H9 (cell line): ENCODE results near the gene VEGFB. TPM values are rescaled to one million over a fixed set of nuclear protein-coding genes. Genes with fewer than 3 reads are reported as not detected.

Source experiments
- DNase-seq: peaks from one replicate; pipeline ENCODE4 v3.0.0-alpha.2; 2017
- H2AFZ ChIP-seq: one replicate; pipeline ENCODE4 v1.6.1; 2013; ENCODE audit warnings: mild to moderate bottlenecking, low read length, control low read depth, moderate library complexity
- H2AK5ac ChIP-seq: 2 replicates; pipeline ENCODE4 v1.6.1; 2013; ENCODE audit warnings: low read length, control low read depth, mixed read lengths; ENCODE audit not compliant: insufficient read length
- H2BK120ac ChIP-seq: one replicate; pipeline ENCODE4 v1.6.1; 2013; ENCODE audit warnings: low read depth, mild to moderate bottlenecking, low read length, control low read depth, inconsistent platforms; ENCODE audit not compliant: poor library complexity, severe bottlenecking
- H2BK12ac ChIP-seq: 2 replicates; pipeline ENCODE4 v1.6.1; 2013; ENCODE audit warnings: low read length, control low read depth, mixed read lengths, low read depth; ENCODE audit not compliant: insufficient read length
- H2BK15ac ChIP-seq: 2 replicates; pipeline ENCODE4 v1.6.1; 2013; ENCODE audit warnings: low read depth, low read length, control low read depth
- H2BK20ac ChIP-seq: one replicate; pipeline ENCODE4 v1.6.1; 2013; ENCODE audit warnings: low read depth, mild to moderate bottlenecking, low read length, control low read depth, inconsistent platforms; ENCODE audit not compliant: poor library complexity, severe bottlenecking
- H2BK5ac ChIP-seq: 2 replicates; pipeline ENCODE4 v1.6.1; 2013; ENCODE audit warnings: low read length, control low read depth, mixed read lengths; ENCODE audit not compliant: insufficient read length
- H3K14ac ChIP-seq: 2 replicates; pipeline ENCODE4 v1.6.1; 2013; ENCODE audit warnings: low read length, control low read depth; ENCODE audit not compliant: insufficient read depth
- H3K18ac ChIP-seq: 2 replicates; pipeline ENCODE4 v1.6.1; 2013; ENCODE audit warnings: low read depth, mild to moderate bottlenecking, mixed read lengths, low read length, control low read depth; ENCODE audit not compliant: insufficient read length
- H3K23ac ChIP-seq: 2 replicates; pipeline ENCODE4 v1.6.1; 2013; ENCODE audit warnings: low read length, control low read depth, mixed read lengths, low read depth; ENCODE audit not compliant: insufficient read length
- H3K23me2 ChIP-seq: 2 replicates; pipeline ENCODE4 v1.6.1; 2013; ENCODE audit warnings: low read depth, mild to moderate bottlenecking, mixed read lengths, low read length, control low read depth; ENCODE audit not compliant: insufficient read length, poor library complexity, severe bottlenecking
- H3K27ac ChIP-seq: 2 replicates; pipeline ENCODE4 v1.5.1; 2013; ENCODE audit warnings: low read length, control low read depth, mixed read lengths, low read depth; ENCODE audit not compliant: insufficient read length
- H3K27me3 ChIP-seq: 2 replicates; pipeline ENCODE4 v1.6.1; 2013; ENCODE audit warnings: low read length, control low read depth, inconsistent platforms; ENCODE audit not compliant: insufficient read depth
- H3K4ac ChIP-seq: 2 replicates; pipeline ENCODE4 v1.6.1; 2013; ENCODE audit warnings: low read depth, mild to moderate bottlenecking, control low read depth, inconsistent platforms, low read length, moderate library complexity
- H3K4me1 ChIP-seq: 2 replicates; pipeline ENCODE4 v1.6.1; 2013; ENCODE audit warnings: low read length, control low read depth, inconsistent platforms; ENCODE audit not compliant: insufficient read depth
- H3K4me2 ChIP-seq: 2 replicates; pipeline ENCODE4 v1.6.1; 2013; ENCODE audit warnings: low read length, control low read depth, mixed read lengths; ENCODE audit not compliant: insufficient read length, insufficient read depth
- H3K56ac ChIP-seq: 2 replicates; pipeline ENCODE4 v1.6.1; 2013; ENCODE audit warnings: low read depth, mild to moderate bottlenecking, mixed read lengths, low read length, control low read depth; ENCODE audit not compliant: insufficient read length
- H3K79me1 ChIP-seq: 2 replicates; pipeline ENCODE4 v1.6.1; 2013; ENCODE audit warnings: low read depth, mild to moderate bottlenecking, moderate library complexity, low read length, control low read depth, inconsistent platforms; ENCODE audit not compliant: insufficient read depth, poor library complexity, severe bottlenecking
- H3K79me2 ChIP-seq: 2 replicates; pipeline ENCODE4 v1.6.1; 2013; ENCODE audit warnings: low read length, control low read depth, inconsistent platforms; ENCODE audit not compliant: insufficient read depth
- H3K9ac ChIP-seq: 2 replicates; pipeline ENCODE4 v1.6.1; 2013; ENCODE audit warnings: low read length, control low read depth, mixed read lengths; ENCODE audit not compliant: insufficient read length; ENCODE audit errors: extremely low read depth
- H3K9me3 ChIP-seq: one replicate; pipeline ENCODE4 v1.6.1; 2013; ENCODE audit warnings: low read depth, low read length, inconsistent platforms; ENCODE audit not compliant: control insufficient read depth
- H3T11ph ChIP-seq: one replicate; pipeline ENCODE4 v1.6.1; 2013; ENCODE audit warnings: mild to moderate bottlenecking, low read length, control low read depth, inconsistent platforms
- H4K20me1 ChIP-seq: one replicate; pipeline ENCODE4 v1.6.1; 2013; ENCODE audit not compliant: control insufficient read depth, insufficient read length, insufficient read depth
- H4K5ac ChIP-seq: 2 replicates; pipeline ENCODE4 v1.6.1; 2013; ENCODE audit warnings: low read depth, mild to moderate bottlenecking, mixed read lengths, low read length, control low read depth; ENCODE audit not compliant: insufficient read length
- H4K8ac ChIP-seq: replicated peaks from 2 replicates; pipeline ENCODE4 v1.6.1; 2013; ENCODE audit warnings: low read length, control low read depth, mixed read lengths, low read depth; ENCODE audit not compliant: insufficient read length
- H4K91ac ChIP-seq: 2 replicates; pipeline ENCODE4 v1.6.1; 2013; ENCODE audit warnings: low read depth, mild to moderate bottlenecking, moderate library complexity, mixed read lengths, low read length, control low read depth; ENCODE audit not compliant: insufficient read length
- H3K27ac Mint-ChIP-seq, 3 experiments: 2 replicates in 2 of 3; 3 replicates in 1 of 3; pipeline ENCODE4 v1.8.0; 2020 to 2021; ENCODE audit warnings: mixed read lengths in 3 of 3, mild to moderate bottlenecking in 1 of 3, moderate library complexity in 1 of 3
- H3K27me3 Mint-ChIP-seq: 2 replicates; pipeline ENCODE4 v1.8.0; 2021; ENCODE audit warnings: low read depth, mild to moderate bottlenecking, moderate library complexity, mixed read lengths
- H3K36me3 Mint-ChIP-seq, 3 experiments: 2 replicates in 2 of 3; 3 replicates in 1 of 3; pipeline ENCODE4 v1.8.0; 2020 to 2021; ENCODE audit warnings: low read depth in 3 of 3, mixed read lengths in 3 of 3; ENCODE audit not compliant: insufficient read depth in 1 of 3
- H3K4me1 Mint-ChIP-seq, 2 experiments: 2 replicates each; pipeline ENCODE4 v1.8.0; 2020; ENCODE audit warnings: mixed read lengths in 2 of 2
- H3K4me3 Mint-ChIP-seq, 2 experiments: 2 replicates in 1 of 2; 3 replicates in 1 of 2; pipeline ENCODE4 v1.8.0; 2020 to 2021; ENCODE audit warnings: mild to moderate bottlenecking in 2 of 2, mixed read lengths in 2 of 2, moderate library complexity in 1 of 2
- H3K9me3 Mint-ChIP-seq, 2 experiments: 2 replicates in 1 of 2; 3 replicates in 1 of 2; pipeline ENCODE4 v1.8.0; 2020; ENCODE audit warnings: mild to moderate bottlenecking in 2 of 2, mixed read lengths in 2 of 2, moderate library complexity in 1 of 2
- WGBS: extraction: QIAGEN DNeasy Blood & Tissue Kit; methylation state at CpG from one replicate; pipeline ENCODE4 v1.1.7; 2013; ENCODE audit warnings: missing lambda C conversion rate, low lambda C conversion rate, mixed read lengths; ENCODE audit not compliant: insufficient read length; ENCODE audit errors: extremely low coverage; 5-methylcytosine and 5-hydroxymethylcytosine counted together
- total RNA-seq: library from RNA; stranded (reverse); gene quantifications from 2 replicates; pipeline ENCODE4 v1.2.1, GENCODE V29; 2021
- TF ChIP-seq, protein P1 (sequence below): fragments of 200-600 bp; sonication (generic); conservative IDR thresholded peaks from 3 replicates; pipeline ENCODE4 v1.8.0; 2021; ENCODE audit warnings: antibody characterized with exemption, mild to moderate bottlenecking

VEGFB gene
- total RNA-seq, 1 experiment from 2014 or later: 57.7 TPM

DNA sequence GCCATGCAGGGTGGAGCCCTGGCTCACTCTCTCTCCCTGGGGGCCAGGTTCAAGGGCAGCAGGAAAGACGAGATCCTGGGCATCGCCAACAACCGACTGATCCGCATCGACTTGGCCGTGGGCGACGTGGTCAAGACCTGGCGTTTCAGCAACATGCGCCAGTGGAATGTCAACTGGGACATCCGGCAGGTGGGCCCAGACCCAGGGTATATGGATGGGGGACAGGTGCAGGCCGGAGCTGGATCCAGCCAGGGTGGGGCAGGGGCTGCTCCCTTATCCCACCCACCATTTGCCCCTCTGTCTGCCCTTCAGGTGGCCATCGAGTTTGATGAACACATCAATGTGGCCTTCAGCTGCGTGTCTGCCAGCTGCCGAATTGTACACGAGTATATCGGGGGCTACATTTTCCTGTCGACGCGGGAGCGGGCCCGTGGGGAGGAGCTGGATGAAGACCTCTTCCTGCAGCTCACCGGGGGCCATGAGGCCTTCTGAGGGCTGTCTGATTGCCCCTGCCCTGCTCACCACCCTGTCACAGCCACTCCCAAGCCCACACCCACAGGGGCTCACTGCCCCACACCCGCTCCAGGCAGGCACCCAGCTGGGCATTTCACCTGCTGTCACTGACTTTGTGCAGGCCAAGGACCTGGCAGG lies 11.3 kb upstream of the VEGFB start:
- Histone ChIP-seq H3K4me2 (no peak overlapping the region), H2BK120ac (no peak overlapping the region), H3K9ac (no peak overlapping the region), H3K4ac (no peak overlapping the region), H3K79me1 (no peaks in the 10 kb centered on the region), H2BK15ac (no peak overlapping the region), H2BK20ac (no peak overlapping the region), H2BK5ac (no peak overlapping the region), H2AFZ (no peak overlapping the region), H2BK12ac (no peak overlapping the region), H3K18ac (no peak overlapping the region), H4K8ac (no peak overlapping the region), H4K5ac (no peak overlapping the region), H3K23me2 (peaks cover 15% of the 10 kb centered on the region), H3K4me1 (no peaks in the 10 kb centered on the region), H4K20me1 (no peaks in the 10 kb centered on the region), H3K27me3 (no peaks in the 10 kb centered on the region), H3K9me3 (no peaks in the 10 kb centered on the region), H3K23ac (no peak overlapping the region), H3K79me2 (no peaks in the 10 kb centered on the region), H2AK5ac (no peak overlapping the region), H3T11ph (no peak overlapping the region), H4K91ac (no peak overlapping the region), H3K56ac (no peak overlapping the region), H3K14ac (no peak overlapping the region), H3K27ac (no peak overlapping the region)
- Mint-ChIP-seq H3K9me3 (no peaks in the 10 kb centered on the region), H3K27ac (no peak overlapping the region; a peak in 1 of 7 replicates), H3K4me3 (no peak overlapping the region; a peak in 2 of 5 replicates), H3K27me3 (no peaks in the 10 kb centered on the region; the same call in 1 of the 2 replicates), H3K4me1 (peaks cover 15% of the 10 kb centered on the region in 2 experiments), H3K36me3 (peaks cover 0 to 22% (median 14%) of the 10 kb centered on the region in 3 experiments; a peak in 5 of 7 replicates)
- no peak for DNase-seq
- TF ChIP-seq, protein P1, sequence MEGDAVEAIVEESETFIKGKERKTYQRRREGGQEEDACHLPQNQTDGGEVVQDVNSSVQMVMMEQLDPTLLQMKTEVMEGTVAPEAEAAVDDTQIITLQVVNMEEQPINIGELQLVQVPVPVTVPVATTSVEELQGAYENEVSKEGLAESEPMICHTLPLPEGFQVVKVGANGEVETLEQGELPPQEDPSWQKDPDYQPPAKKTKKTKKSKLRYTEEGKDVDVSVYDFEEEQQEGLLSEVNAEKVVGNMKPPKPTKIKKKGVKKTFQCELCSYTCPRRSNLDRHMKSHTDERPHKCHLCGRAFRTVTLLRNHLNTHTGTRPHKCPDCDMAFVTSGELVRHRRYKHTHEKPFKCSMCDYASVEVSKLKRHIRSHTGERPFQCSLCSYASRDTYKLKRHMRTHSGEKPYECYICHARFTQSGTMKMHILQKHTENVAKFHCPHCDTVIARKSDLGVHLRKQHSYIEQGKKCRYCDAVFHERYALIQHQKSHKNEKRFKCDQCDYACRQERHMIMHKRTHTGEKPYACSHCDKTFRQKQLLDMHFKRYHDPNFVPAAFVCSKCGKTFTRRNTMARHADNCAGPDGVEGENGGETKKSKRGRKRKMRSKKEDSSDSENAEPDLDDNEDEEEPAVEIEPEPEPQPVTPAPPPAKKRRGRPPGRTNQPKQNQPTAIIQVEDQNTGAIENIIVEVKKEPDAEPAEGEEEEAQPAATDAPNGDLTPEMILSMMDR: no peak
- WGBS: no CpG with 5 or more reads among the region's 24 CpGs
